GM23338 (cell line): ENCODE results near the gene DOCK3. TPM values are rescaled to one million over a fixed set of nuclear protein-coding genes. Genes with fewer than 3 reads are reported as not detected.

ENCODE experiments used
- EZH2 ChIP-seq: fragments of 200-600 bp; sonication (generic); IDR thresholded peaks from one replicate; pipeline ENCODE4 v1.8.0; 2017; ENCODE audit warnings: antibody characterized with exemption, mild to moderate bottlenecking, low read depth; ENCODE audit not compliant: unreplicated experiment
- EZH2phosphoT487 ChIP-seq: fragments of 200-600 bp; sonication (generic); IDR thresholded peaks from one replicate; pipeline ENCODE4 v1.8.1; 2018; ENCODE audit warnings: antibody characterized with exemption; ENCODE audit not compliant: unreplicated experiment
- JUNB ChIP-seq: IDR thresholded peaks from one replicate; pipeline ENCODE4 v1.6.1; 2016; ENCODE audit warnings: antibody characterized with exemption; ENCODE audit not compliant: unreplicated experiment
- NANOG ChIP-seq: IDR thresholded peaks from 2 replicates; pipeline ENCODE4 v1.6.1; 2016; ENCODE audit warnings: antibody characterized with exemption, borderline replicate concordance
- ZNF114 ChIP-seq: fragments of 250-450 bp; sonication (Bioruptor Pico); IDR thresholded peaks from 2 replicates; pipeline ENCODE4 v1.5.0; 2020; ENCODE audit warnings: mild to moderate bottlenecking, moderate library complexity
- polyA plus RNA-seq: library from polyadenylated mRNA; unstranded; fragments of >200 nt; fragmentation: Nextera tagmentation; extraction: Ambion mirVana; gene quantifications from 2 replicates; pipeline ENCODE4 v1.2.1, GENCODE V29; 2016
- total RNA-seq: library from RNA; depleted of rRNA; stranded (reverse); fragments of >200 nt; shearing (Covaris generic); gene quantifications from 2 replicates; pipeline ENCODE4 v1.2.3, GENCODE V29; 2014
- TF ChIP-seq, protein P1 (sequence below): fragments of 250-450 bp; sonication (Bioruptor Pico); IDR thresholded peaks from 2 replicates; pipeline ENCODE4 v1.5.0; 2020; ENCODE audit warnings: mild to moderate bottlenecking, moderate library complexity
- TF ChIP-seq, protein P2 (sequence below): IDR thresholded peaks from one replicate; pipeline ENCODE4 v1.6.1; 2018; ENCODE audit warnings: antibody characterized with exemption; ENCODE audit not compliant: unreplicated experiment

DOCK3 gene
- total and polyA plus RNA-seq, 2 experiments from 2014 or later, result 2.4 to 5.6 TPM

DNA sequence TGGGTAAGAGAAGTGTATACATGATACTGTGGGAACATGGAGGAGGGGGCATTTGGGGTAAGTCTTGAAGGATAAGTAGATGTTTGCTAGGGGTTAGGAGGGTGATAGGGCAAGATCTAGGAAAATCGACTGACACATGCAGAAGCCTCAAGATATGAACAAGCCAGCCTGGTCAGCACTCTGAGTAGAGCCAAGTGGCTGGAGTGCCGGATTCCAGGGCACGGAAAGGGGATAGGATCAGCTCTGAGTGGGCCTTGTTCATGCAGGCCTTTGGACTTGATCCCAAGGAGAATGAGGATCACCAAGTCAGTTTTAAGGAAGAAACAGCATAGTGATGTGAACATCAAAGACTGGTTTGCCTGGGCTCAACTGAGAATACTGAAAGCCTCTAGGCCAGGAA lies 686.1 kb downstream of the DOCK3 start (continued):
- TF ChIP-seq, protein P1, sequence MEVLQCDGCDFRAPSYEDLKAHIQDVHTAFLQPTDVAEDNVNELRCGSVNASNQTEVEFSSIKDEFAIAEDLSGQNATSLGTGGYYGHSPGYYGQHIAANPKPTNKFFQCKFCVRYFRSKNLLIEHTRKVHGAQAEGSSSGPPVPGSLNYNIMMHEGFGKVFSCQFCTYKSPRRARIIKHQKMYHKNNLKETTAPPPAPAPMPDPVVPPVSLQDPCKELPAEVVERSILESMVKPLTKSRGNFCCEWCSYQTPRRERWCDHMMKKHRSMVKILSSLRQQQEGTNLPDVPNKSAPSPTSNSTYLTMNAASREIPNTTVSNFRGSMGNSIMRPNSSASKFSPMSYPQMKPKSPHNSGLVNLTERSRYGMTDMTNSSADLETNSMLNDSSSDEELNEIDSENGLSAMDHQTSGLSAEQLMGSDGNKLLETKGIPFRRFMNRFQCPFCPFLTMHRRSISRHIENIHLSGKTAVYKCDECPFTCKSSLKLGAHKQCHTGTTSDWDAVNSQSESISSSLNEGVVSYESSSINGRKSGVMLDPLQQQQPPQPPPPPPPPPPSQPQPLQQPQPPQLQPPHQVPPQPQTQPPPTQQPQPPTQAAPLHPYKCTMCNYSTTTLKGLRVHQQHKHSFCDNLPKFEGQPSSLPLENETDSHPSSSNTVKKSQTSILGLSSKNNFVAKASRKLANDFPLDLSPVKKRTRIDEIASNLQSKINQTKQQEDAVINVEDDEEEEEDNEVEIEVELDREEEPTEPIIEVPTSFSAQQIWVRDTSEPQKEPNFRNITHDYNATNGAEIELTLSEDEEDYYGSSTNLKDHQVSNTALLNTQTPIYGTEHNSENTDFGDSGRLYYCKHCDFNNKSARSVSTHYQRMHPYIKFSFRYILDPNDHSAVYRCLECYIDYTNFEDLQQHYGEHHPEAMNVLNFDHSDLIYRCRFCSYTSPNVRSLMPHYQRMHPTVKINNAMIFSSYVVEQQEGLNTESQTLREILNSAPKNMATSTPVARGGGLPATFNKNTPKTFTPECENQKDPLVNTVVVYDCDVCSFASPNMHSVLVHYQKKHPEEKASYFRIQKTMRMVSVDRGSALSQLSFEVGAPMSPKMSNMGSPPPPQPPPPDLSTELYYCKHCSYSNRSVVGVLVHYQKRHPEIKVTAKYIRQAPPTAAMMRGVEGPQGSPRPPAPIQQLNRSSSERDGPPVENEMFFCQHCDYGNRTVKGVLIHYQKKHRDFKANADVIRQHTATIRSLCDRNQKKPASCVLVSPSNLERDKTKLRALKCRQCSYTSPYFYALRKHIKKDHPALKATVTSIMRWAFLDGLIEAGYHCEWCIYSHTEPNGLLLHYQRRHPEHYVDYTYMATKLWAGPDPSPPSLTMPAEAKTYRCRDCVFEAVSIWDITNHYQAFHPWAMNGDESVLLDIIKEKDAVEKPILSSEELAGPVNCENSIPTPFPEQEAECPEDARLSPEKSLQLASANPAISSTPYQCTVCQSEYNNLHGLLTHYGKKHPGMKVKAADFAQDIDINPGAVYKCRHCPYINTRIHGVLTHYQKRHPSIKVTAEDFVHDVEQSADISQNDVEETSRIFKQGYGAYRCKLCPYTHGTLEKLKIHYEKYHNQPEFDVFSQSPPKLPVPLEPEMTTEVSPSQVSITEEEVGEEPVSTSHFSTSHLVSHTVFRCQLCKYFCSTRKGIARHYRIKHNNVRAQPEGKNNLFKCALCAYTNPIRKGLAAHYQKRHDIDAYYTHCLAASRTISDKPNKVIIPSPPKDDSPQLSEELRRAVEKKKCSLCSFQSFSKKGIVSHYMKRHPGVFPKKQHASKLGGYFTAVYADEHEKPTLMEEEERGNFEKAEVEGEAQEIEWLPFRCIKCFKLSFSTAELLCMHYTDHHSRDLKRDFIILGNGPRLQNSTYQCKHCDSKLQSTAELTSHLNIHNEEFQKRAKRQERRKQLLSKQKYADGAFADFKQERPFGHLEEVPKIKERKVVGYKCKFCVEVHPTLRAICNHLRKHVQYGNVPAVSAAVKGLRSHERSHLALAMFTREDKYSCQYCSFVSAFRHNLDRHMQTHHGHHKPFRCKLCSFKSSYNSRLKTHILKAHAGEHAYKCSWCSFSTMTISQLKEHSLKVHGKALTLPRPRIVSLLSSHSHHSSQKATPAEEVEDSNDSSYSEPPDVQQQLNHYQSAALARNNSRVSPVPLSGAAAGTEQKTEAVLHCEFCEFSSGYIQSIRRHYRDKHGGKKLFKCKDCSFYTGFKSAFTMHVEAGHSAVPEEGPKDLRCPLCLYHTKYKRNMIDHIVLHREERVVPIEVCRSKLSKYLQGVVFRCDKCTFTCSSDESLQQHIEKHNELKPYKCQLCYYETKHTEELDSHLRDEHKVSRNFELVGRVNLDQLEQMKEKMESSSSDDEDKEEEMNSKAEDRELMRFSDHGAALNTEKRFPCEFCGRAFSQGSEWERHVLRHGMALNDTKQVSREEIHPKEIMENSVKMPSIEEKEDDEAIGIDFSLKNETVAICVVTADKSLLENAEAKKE (CRISPR knock-in tag), result no peak
- TF ChIP-seq NANOG (no peak), ZNF114 (no peak), EZH2 (no peak), EZH2phosphoT487 (no peak), JUNB (no peak)
- TF ChIP-seq, protein P2, sequence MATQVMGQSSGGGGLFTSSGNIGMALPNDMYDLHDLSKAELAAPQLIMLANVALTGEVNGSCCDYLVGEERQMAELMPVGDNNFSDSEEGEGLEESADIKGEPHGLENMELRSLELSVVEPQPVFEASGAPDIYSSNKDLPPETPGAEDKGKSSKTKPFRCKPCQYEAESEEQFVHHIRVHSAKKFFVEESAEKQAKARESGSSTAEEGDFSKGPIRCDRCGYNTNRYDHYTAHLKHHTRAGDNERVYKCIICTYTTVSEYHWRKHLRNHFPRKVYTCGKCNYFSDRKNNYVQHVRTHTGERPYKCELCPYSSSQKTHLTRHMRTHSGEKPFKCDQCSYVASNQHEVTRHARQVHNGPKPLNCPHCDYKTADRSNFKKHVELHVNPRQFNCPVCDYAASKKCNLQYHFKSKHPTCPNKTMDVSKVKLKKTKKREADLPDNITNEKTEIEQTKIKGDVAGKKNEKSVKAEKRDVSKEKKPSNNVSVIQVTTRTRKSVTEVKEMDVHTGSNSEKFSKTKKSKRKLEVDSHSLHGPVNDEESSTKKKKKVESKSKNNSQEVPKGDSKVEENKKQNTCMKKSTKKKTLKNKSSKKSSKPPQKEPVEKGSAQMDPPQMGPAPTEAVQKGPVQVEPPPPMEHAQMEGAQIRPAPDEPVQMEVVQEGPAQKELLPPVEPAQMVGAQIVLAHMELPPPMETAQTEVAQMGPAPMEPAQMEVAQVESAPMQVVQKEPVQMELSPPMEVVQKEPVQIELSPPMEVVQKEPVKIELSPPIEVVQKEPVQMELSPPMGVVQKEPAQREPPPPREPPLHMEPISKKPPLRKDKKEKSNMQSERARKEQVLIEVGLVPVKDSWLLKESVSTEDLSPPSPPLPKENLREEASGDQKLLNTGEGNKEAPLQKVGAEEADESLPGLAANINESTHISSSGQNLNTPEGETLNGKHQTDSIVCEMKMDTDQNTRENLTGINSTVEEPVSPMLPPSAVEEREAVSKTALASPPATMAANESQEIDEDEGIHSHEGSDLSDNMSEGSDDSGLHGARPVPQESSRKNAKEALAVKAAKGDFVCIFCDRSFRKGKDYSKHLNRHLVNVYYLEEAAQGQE, result no peak
